ENCODE data around the gene CAMTA1.

DNA sequence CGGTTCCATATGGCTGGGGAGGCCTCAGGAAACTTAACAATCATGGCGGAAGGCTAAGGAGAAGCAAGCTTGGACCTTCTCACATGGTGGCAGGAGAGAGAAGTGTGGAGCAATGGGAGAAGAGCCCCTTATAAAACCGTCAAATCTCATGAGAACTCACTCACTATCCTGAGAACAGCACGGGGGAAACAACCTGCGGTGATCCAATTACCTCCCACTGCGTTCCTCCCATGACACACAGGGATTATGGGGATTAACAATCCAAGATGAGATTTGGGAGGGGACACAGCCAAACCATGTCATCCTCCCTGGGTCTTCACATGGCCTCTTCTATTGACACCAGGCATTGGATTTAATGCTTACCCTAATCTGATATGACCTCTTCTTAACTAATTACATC, 530.7 kb downstream of the CAMTA1 start:
- TF ChIP-seq, protein P1, sequence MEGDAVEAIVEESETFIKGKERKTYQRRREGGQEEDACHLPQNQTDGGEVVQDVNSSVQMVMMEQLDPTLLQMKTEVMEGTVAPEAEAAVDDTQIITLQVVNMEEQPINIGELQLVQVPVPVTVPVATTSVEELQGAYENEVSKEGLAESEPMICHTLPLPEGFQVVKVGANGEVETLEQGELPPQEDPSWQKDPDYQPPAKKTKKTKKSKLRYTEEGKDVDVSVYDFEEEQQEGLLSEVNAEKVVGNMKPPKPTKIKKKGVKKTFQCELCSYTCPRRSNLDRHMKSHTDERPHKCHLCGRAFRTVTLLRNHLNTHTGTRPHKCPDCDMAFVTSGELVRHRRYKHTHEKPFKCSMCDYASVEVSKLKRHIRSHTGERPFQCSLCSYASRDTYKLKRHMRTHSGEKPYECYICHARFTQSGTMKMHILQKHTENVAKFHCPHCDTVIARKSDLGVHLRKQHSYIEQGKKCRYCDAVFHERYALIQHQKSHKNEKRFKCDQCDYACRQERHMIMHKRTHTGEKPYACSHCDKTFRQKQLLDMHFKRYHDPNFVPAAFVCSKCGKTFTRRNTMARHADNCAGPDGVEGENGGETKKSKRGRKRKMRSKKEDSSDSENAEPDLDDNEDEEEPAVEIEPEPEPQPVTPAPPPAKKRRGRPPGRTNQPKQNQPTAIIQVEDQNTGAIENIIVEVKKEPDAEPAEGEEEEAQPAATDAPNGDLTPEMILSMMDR (conservative IDR thresholded peaks at IDR 0.05; ENCODE audit: low read length) = no peak
- no peak for TF ChIP-seq EZH2phosphoT487 (IDR thresholded peaks at IDR 0.05; ENCODE audit: borderline replicate concordance, low read depth, low read length)
